Stimulated activated CD4-positive, alpha-beta T cell treated with anti-CD3 and anti-CD28 coated beads, Interleukin-4, amount 100 ng/mL, for 1 hour (primary cell): ENCODE measurements around the gene CAPN2.
A peak's percentile ranks its signal among the peaks of the same experiment; 100 is the strongest.
"Not testable (repeated sequence)": the region's sequence is repeated elsewhere in the genome, so short reads cannot be mapped to it uniquely, and the experiment has no call there.

Experiments used
- DNase-seq: peaks from one replicate; pipeline ENCODE4 v3.0.0-alpha.2; 2020

The CAPN2 gene

DNA sequence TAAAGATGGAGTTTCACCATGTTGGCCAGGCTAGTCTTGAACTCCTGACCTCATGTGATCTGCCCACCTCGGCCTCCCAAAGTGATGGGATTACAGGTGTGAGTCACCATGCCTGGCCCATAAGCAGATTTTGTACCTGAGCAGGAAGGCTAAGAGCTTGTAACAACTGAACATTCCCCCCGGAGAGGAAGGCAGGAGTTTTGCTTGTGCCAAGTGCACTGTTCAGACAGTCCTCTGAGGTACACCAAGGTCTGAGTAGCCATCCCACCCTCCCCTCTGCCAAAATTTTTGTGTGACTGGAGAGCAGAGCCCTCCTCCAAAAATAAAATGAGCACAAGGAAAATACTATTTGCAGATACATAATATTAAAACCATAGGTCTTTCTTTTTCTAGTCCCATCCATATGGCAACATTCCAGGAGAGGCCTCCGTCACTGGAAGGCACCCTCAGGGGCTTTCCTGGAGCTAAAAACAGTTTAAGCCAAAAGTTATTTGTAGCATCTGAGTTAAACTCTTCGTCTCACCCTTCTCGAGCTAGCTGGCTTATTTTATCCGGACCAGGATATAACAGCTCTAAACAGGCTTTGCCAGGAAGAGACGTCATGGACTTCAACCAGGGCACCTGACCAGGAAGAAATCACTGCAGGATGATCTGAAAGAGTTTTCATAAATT is 27.2 kb downstream of the CAPN2 start:
- no peak for DNase-seq

DNA sequence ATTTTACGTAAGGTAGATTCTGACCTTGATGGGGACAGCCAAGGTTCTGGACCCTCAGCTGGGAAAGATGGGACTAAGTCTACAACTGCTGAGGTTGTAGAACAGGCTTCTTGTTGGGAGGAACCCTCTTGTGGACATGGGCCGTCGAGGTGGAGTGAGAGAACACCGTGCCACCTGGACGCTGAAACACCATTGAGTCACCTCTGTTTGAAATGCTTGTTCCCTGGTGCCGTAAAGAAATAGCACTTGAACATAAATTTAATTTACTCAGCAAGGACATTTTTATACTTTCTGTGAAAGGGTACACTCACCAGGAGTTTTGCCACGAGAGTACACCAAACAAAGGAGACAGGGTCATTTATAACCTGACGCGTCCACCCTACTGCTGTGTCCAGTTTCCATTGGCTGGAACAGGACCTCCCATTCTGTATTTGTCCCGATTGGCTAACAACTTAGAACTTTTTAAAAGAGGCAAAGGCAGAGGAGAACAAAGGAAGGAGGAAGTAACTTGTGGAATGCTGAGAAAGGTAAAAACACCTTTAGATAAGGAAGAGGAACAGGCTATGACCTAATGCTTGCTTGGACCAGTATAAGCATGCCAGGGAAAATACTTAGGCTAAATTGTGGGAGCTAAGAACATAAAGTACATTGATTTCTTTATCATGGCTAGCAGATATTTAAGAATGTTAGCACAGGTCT is 27.8 kb downstream of the CAPN2 start:
- not testable (repeated sequence) for DNase-seq

DNA sequence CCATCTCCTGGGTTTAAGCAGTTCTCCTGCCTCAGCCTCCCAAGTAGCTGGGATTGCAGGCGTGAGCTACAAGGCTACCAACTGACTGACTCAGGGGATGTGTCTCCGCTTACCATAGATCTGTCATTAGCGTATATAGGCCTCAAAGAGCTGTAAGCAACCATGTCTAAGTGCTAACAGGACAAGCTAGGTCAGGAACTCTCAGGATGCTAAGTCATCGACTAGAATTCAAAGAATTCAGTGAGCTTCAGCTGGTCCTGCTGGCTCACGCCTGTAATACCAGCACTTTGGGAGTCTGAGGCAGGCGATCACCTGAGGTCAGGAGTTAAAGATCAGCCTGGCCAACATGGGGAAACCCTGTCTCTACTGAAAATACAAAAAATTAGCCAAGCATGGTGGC is 29.5 kb downstream of the CAPN2 start:
- DNase-seq: no peak

DNA sequence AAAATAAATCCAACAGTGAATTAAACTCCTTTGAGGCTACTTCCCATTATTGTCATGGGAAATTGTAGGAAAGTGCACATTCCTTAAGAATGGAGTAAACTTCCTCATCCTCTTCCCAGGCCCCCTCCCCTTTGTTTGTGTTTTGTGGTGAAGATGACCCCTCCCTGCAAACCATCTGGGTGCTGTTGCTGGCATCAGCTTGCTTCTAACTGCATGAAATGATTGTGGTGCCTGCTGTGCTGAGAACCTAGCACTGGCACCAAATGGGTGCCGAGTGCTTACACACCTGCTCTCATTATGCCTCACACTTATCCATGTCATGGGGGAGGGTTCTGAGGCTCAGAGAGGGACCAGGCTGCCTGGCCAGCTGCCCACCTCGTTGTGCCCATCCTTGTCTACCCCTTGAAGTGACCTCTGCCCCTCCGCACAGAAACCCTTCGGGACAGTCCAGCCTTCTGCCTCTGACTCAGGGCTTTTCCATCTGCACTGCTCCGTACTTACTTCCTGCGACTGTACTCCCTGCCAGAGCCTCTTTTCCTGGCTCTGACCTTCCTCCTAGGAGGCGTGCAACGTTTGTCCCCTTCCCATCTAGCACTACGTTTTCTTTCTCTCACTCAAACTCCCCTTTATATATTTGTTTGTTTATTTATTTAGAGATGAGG is 30.6 kb downstream of the CAPN2 start:
- no peak for DNase-seq

DNA sequence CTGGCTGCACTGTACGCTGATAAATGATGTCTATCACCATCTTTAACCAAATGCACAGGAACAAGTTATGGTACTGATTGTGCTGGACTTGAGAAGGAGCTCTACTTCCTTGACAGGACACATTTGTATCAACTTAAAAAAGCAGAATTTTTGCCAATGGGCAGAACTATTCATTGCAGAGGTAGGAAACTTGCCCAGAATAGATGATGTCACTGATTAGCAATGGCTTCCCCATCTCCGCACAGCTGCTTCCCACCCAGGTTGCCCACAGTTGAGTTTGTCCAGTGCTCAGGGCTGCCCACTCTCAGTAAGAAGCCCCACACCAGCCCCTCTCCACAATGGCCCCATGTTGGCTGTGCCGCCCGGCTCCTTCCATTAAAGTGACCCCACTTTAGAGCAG is 33.4 kb downstream of the CAPN2 start:
- DNase-seq: no peak

DNA sequence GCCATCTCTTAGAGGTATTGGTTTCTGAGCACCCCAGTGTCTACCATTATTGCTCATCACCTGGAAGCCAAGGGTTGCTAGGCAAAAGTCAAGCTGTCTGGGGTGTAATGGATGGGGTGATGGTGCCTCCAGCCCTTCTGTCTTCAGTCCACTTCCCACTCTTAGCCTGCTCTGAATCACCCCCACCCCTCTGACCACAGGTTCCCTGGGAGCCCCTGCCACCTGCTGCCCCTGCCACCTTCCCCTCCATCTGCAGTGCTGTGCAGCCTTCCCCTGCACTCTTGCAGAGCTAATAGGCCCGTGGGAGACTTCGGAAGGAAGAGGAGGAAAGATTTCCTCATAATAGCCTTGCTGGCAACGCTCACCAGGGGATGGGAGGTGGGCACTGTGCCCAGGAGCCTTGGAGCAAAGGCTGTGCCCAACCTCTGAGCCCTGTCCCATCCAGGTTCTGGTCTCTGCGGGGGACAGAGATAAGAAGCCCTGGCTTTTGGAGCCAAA is 35.5 kb downstream of the CAPN2 start:
- no peak for DNase-seq

DNA sequence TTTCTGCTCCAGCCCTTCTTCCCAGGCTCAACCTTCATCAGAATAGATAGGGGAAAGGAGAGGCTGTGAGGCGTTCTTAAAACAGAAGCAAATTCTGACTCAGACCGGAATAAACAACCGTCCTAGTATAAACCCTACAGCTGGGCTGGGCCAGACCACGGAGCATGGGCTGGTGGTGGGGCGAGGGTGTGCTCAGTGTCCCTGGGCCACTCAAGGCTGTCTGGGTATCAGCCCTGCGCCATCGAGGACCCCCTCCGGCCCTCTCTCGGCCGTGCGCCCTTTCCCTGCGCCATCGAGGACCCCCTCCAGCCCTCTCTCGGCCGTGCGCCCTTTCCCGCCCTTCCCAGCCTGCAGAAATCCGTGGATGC is 36.0 kb downstream of the CAPN2 start:
- no peak for DNase-seq

DNA sequence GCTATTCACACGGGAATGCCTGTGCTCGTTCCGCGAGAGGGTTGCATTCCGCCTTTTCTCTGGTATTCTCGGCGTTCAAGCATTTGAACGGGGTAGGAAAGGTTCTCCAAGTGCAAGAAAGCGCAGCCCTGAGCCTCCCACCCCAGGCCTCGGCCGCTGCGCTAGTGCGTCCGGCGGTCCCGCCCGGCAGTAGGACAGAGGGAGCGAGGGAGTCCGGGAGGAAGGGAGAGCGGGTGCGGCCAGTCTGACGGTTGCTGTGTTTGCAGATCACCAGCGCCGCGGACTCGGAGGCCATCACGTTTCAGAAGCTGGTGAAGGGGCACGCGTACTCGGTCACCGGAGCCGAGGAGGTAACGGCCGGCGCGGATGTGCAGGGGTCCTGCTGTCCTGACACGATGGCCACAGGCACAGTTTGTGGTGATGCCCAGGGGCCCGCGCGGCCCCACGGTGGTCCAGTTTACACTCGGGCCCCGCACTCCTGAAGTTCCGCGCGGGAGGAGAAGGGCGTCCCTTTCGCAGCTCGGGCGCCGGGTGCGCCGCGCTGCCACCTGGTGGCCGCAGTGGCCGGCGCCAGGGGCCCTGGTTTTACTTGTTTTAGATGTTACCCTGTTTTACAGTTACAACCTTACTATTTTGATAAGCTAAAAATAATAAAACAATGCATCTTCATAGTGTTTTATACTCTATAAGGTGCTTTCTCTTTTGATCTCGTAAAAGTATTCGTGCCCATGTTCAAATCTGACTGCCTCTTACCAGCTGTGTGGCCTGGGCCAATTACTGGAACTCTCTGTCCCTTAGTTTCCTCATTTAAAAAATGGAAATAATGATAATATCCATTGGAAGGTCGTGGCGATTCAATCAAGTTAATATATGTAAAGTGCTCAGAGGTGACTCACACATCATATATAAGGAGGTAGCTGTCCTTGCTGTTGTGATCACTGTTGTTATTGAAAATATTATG is 36.7 kb downstream of the CAPN2 start:
- DNase-seq: peak; percentile 71

DNA sequence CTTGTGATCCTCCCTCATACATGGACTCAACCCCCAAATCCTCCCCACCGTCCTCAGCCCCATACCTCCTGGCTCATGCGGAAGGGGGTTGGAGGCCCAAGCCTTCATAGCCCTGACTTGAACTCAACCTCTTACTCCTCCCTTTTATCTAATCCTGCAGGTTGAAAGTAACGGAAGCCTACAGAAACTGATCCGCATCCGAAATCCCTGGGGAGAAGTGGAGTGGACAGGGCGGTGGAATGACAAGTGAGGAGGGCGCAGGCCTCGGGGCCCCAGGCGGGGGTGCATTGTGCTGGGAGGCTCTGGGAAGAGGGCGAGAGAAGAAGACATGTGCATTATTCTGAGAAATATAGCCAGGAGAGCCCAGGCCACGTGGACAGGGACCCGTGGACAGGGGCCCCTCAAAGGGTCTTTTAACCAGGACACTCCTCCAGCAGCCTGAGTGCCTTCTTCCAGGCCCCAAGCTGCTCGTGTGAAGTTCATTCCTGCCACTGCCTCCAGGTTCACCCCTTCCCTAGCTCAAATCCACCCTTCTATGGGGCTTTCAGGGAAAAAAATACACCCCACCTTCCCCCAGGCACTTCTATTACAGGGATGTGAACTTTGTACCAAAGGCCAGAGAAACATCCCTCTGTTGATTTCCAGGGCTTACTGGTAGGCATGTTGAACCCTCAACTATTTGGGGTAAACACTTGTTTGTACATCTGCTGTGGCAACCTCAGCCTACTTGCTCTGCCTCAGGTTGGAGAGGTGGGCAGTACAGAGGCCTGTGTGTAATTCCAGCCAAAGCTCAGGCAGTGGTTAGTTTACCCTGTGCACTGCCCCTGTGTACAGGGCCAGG is 38.6 kb downstream of the CAPN2 start:
- no peak for DNase-seq

DNA sequence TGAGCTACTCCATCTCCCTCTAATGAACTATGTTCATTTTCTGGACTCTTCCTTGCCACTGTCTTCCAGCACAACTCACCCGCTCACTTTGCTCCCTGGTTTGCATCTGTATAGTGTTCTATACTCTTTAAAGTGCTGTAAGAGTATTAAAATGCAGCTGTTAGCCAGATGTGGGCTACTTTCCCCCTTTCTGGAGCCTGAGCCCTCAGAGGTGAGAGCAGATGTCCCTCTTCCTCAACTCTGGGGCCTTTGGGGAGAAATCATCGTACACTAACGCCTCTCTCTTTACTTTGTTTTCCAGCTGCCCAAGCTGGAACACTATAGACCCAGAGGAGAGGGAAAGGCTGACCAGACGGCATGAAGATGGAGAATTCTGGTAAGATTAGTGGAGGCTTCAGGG is 39.4 kb downstream of the CAPN2 start:
- no peak for DNase-seq

DNA sequence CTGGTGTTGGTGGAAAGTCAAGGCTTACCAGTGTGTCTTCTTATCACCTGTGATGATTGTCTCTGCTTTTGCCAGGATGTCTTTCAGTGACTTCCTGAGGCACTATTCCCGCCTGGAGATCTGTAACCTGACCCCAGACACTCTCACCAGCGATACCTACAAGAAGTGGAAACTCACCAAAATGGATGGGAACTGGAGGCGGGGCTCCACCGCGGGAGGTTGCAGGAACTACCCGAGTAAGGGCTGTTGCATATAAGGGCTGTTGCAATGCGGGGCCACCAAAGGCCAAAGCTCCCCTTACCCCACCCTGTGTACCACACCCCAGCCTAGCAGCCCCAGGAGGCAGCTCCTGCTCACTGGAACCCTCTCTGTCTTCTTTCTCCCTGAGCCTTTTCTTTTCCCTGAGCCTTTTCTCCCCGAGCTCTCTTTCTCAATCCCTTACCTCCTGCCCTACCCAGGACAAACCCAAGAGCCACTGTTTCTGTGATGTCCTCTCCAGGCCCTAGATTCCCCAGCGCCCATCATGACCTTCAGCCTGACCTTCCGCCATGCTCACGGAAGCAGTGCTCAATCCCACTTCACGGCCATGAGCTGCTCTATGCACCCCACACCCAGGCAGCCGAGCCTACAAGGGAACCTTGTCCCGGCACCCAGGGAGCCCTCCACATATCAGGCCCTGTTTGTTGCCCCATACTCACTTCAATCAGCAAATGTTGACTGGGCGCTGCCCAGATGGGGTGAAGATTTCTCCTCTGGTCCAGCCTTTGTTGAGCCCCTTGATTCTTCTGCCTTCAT is 40.6 kb downstream of the CAPN2 start:
- DNase-seq: no peak

DNA sequence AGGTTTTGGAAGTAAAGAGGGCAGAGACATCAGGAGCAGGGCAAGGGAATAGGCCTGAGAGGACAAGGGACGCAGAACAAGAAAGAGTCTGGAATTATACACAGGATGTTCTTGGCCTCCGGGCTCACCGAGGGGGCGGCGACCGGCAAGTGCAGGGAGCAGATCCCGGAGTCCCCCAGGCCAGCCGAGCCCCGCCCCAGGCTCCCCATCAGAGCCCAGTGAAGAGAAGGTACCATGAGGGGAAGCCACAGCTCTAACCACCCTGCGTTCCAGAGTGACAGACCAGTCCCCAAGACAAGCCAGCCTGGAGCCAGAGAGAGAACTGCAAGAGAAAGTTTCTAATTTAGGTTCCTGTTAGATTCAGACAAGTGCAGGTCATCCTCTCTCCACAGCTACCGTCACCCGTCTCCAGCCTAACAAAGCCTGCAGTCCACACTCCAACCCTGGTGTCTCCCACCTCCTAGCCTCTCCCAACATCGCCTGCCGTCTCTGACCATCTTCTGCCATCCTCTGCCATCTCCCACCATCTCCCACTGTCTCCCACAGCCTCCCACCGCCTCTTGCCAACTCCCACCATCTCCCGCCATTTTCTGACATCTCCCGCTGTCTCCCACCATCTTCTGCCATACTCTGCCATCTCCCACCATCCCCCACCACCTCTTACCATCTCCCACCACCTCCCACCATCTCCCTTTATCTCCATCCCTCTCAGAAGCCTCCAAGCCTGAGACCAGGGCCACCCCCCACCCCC is 42.5 kb downstream of the CAPN2 start:
- no peak for DNase-seq

DNA sequence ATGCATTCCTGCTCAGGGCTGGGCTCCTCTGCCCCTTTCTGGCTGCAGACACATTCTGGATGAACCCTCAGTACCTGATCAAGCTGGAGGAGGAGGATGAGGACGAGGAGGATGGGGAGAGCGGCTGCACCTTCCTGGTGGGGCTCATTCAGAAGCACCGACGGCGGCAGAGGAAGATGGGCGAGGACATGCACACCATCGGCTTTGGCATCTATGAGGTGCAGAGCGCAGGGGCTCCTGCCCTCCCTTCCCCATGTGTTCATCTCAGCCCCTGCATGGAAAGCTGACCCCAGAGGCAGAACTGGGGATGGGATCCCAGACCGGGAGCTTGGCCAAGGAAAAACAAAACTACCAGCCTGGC is 43.1 kb downstream of the CAPN2 start:
- no peak for DNase-seq

DNA sequence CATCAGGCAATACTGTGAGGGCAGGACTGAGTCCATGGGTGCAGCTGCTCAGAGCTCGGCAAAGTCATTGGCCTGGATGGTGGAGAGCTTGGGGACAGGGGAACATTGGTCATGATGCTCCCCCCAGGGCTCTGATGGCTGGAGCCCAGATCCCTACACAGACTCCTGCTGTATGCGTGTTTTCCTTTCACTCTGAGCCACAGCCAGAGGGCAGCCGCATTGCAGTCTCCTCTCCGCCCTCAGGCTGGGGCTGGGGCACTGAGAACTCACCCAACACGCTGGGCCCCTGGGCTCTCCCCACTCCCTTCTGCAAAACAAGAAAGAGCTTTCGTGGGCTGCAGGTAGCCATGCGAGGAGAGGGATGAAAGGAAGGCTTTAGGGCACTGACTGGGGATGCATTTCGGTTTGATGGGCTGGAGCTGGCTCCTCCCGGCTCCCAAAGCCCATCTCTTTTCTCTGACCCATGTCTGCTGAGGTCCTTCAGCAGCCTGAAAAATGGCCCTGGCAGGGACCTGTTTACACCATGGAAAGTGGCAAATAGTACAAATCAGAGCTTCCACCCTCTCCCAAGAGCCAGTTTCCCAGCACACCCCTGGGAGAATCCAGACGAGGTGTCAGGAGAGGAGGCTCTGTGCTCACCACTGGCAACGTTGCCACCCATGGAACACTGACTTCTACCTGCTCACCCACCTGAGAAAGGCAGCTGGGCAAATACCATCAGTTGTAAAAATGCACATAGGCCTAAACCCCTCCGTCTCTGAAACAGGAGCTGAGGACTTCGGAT is 43.8 kb downstream of the CAPN2 start:
- DNase-seq: no peak

DNA sequence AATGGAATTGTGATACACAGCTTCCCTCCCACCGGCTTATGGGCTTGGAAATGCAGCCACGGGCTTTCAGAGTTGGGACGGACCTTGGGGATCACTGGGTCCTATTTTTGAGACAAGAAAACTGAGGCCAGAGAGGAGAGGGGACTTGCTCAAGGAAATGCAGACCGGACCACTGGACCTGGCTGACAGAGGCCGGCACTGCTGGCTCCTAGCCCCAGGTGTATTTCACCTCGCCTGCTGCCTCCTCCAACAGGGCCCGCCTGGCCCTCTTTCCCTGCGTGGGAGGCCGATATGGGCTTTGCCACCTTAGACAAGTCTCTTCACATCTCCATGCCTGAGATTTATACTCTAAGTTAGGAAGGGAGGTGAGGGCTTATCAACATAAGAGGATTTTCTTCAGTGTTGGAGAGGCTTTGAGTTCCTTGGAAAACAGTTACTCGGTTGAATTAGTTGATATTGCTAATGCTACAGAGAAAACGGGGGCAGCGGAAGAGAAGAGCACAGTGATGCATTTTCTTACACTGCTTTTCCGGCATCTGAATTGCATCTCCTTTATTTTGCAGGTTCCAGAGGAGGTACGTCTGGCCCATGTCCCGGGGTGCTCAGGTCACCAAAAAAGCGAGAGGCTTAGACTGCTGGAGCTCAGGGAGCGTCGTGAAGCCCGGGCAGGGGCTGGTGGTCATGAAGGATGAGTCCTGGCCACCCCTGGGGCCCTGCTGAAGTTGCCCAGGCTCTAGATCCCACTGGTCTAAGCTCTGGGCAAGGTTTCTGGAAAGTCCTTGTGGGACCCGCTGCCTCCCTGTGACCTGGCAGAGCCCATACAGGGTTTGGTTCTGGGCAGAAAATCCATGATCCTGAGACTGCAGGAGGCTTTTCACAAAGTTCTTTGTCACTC is 44.7 kb downstream of the CAPN2 start:
- no peak for DNase-seq

DNA sequence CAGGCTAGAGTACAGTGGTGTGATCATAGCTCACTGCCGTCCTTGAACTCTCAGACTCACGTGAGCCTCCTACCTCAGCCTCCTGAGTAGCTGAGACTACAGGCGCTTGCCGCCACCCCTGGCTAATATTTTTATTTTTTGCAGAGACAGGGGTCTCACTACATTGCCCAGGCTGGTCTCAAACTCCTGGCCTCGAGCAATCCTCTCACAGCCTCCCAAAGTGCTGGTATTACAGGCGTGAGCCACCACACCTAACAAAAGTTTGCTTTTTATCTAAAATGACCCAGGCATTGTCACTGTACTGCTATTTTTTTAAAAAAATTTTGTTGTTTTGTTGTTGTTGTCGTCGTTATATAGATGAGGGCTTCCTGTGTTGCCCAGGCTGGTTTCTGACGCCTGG is 46.4 kb downstream of the CAPN2 start:
- DNase-seq: no peak

DNA sequence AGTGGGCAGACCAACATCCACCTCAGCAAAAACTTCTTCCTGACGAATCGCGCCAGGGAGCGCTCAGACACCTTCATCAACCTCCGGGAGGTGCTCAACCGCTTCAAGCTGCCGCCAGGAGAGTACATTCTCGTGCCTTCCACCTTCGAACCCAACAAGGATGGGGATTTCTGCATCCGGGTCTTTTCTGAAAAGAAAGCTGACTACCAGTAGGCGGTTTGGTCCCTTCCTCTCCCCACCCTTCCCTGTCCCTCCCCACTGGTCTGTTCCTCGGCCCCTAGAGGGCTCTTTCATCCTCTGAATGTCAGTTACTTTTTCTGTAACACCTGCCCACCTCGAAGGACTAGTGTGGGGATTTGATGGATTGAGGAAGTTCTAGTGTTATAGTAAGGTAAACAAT is 46.9 kb downstream of the CAPN2 start:
- DNase-seq: no peak

DNA sequence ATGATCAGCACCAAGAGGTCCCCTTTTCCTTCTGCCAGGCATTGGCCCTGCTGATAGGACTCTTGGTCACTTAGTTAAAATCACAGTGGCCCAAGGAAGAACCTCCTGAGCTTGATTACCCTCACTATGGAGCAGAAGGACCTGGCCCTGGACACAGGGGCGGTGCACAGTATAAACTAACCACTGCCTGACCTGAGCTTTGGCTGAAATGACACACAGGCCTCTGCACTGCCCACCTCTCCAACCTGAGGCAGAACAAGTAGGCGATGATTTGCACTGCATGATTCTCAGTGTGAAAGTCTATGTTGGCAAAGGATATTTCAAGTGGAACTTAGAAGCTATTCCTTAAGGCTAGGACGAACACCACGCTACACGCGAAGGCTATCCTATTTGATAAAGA is 48.5 kb downstream of the CAPN2 start:
- no peak for DNase-seq

DNA sequence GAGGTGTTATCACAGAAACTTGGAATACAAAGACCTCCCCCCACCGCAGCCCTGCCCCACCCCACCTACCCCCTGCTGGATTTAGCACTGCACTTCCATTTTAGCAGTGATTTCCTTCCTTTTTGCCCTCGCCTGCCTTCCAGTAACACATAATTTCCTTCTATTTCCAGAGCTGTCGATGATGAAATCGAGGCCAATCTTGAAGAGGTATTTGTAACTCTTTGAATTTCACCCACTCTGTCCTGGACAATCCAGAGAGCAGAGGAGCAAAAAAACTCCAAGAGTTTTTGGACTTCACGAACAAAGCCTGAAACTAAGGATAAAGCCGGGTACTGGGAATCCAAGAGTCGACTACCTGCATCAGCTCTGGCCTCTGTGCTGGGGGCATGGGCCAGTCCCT is 49.1 kb downstream of the CAPN2 start:
- no peak for DNase-seq
